Measurements from ENCODE around the gene TESK1.
"Not testable (repeated sequence)": the region's sequence is repeated elsewhere in the genome, so short reads cannot be mapped to it uniquely, and the experiment has no call there.

Gene TESK1

DNA sequence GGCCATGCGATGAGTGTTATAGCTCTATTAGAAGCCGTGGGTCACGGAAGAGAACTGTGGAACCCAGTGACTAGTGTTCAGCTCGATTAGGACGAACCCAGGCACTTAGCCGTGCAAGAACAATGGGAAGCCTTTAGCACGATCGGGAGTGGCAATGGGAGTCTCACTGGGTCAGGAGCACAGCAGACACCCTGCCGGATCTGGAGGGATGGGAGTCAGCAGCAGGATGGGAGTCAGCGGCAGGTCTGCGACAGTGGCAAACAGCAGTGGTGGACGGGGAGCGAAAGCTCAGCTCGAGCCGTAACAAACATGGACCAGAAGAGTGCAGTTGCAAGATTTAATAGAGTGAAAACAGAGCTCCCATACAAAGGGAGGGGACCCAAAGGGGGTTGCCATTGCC is 35.4 kb downstream of the TESK1 start:
- intact Hi-C loops (cut with DNase I) = not testable (repeated sequence)
- DNase-seq = peak in 1 of 10 donors; percentile 31

DNA sequence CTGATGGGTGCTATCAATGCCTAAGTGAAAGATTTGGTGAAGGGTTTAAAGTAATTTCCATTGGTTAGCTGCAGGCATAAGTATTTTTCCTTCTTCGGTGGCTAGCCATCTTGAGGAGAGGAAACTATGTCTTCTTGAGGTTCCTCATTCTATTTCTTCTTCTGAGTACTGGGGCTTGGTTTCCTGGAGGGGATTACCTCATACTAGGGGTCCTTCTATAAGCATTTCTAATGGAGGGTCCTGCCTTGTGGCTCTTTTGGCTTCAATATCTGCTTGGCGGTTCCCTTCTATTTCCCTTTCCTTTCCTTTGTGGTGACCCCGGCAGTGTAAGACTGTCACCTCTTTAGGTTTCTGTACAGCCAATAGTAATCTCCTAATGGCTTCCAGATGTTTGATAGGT is 36.4 kb downstream of the TESK1 start:
- intact Hi-C loops (cut with DNase I) = not testable (repeated sequence)

DNA sequence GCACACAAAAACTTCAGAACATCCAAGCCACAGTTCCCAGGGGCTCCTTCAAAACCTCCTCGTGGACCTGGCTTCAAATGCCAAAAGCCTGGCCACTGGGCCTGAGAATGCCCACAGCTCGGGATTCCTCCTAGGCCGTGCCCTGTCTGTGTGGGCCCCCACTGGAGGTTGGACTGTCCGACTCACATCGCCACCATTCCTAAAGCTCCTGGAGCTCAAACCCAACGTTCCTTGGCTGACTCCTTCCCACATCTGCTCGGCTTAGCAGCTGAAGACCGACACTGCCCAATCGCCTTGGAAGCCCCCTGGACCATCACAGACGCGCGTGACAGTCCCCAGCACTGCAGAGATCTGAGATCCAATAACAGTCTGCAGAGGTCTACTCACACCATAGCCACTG is 38.0 kb downstream of the TESK1 start:
- intact Hi-C loops (cut with DNase I) = no loop called here
- peak in 1 of 10 donors; percentile 41 for DNase-seq

More for the DNA sequence above, 36.4 kb downstream of the TESK1 start:
- DNase-seq = not testable (repeated sequence)

DNA sequence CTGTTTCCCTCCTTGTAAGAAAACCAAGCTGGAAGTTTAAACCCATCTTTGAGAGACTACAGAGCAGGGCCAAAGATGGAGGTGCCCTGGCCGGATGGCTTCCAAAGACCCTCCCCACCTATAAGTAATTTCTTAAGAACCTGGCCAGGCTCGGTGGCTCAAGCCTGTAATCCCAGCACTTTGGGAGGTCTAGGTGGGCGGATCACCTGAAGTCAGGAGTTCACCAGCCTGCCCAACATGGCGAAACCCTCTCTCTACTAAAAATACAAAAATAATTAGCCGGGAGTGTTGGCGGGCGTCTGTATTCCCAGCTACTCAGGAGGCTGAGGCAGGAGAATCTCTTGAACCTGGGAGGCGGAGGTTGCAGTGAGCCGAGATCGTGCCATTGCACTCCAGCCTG is 40.7 kb downstream of the TESK1 start:
- not testable (repeated sequence) for DNase-seq
- intact Hi-C loops (cut with DNase I) = loop anchor here (2.0 kb wide), 1 partner anchor 41 kb away; the partner anchor contains the start of gene TESK1

DNA sequence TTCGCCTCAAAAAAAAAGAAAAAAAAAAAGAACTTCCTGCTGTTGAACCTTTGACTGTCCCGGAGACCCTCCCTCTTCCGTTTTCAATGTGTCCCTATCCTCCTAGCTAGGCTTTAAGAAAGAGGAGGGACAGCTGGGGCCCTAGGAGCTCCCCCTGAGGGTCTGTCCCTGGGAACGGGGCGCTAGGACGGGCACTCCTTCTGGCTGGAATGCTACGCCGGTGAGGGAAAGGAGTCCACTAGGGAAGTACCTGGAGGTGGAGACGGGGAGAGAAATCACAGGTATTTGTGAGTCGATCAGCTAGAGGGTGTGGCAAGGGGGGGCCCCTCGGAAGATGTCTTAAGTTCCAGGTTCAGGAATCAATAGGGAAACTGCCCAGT is 41.1 kb downstream of the TESK1 start:
- peak in 3 of 10 donors; percentile 10 to 85 (median 20) for DNase-seq
- intact Hi-C loops (cut with DNase I) = loop anchor here (2.0 kb wide), 1 partner anchor 41 kb away; the partner anchor contains the start of gene TESK1

DNA sequence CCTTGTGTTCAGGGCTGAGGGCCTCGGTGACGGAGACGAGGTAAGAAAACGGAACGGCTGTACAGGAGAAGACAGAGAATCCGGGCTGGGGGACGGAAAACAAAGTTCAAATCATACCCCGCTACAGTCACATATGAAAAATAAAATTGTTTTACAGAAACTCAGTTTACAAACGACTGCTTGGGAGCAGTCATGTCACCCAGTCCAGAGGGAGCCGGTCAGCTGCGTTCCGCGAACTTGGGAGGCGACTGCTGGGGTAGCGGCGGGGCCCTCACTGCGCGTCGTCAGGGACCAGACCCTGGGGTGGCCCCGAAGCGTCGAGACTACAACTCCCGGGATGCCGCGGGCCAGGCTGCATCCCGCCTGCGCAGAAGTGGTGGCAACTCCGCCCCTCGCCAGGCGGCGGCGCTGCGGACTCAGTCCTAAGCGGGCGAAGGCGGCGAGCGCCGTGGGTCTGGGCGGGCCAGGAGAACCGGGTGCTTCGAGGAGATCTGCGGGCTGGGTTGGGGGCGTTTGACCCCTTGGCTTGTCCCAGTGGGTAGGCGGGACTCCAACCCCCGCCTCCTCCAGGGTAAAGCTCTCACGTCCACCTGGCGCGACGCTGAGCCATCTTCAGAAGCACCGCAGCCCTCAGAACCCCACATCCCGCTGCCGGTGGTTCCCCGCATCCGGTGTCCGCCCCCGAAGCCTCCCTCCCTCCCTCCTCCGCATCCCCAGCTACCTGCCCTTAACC is 41.6 kb downstream of the TESK1 start:
- intact Hi-C loops (cut with DNase I) = loop anchor here (2.0 kb wide), 1 partner anchor 42 kb away; the partner anchor contains the start of gene TESK1

DNA sequence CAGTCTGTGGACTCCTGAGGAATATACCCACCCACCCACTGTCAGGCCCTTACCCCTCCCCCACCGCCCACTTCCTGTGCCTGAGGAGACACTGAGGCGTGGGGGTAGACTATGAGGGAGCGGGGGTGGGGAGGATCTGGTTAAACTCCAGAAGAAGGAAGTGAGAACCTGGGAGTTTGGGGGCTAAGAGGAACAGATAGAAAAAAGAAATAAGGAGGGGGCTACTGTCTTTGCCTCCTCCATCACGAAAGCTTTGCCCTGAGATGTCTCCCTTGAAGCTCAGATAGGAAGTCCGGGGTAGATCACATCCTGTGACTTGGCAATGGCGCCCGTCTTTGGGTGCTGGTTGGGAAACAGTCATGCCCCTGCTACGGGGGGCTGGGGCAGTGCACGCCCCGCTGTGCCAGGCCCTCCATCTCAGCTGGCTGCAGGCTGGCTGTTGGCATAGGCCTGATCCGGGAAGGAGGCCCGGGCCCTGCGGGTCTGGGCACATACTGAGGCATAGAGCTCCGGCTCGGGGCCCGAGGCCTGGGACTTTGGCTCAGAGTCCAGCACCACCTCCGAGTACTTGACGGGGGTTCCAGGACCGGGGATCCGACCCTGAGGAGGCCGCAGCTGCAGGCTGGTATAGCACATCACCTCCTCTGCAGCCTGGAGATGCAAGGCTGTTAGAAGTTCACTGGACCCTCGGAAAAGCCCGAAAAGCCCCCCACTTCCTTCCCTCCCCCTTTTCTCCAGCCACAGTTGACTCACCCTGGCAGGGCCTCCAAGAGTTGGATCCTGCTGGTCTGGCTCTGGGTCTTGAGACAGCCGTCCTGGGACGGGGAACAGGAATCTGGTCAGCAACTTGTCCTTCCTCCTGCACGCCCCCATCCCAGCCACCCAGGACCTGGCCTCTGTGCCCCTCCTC is 44.6 kb downstream of the TESK1 start:
- DNase-seq = peak in 2 of 10 donors; percentile 80 to 82
- intact Hi-C loops (cut with DNase I) = loop anchor here (10.0 kb wide), 1 partner anchor 155 kb away; the partner anchor contains the start of gene RUSC2

More for the DNA sequence above, 41.6 kb downstream of the TESK1 start:
- DNase-seq = peak; percentile 86 to 99 (median 92)

DNA sequence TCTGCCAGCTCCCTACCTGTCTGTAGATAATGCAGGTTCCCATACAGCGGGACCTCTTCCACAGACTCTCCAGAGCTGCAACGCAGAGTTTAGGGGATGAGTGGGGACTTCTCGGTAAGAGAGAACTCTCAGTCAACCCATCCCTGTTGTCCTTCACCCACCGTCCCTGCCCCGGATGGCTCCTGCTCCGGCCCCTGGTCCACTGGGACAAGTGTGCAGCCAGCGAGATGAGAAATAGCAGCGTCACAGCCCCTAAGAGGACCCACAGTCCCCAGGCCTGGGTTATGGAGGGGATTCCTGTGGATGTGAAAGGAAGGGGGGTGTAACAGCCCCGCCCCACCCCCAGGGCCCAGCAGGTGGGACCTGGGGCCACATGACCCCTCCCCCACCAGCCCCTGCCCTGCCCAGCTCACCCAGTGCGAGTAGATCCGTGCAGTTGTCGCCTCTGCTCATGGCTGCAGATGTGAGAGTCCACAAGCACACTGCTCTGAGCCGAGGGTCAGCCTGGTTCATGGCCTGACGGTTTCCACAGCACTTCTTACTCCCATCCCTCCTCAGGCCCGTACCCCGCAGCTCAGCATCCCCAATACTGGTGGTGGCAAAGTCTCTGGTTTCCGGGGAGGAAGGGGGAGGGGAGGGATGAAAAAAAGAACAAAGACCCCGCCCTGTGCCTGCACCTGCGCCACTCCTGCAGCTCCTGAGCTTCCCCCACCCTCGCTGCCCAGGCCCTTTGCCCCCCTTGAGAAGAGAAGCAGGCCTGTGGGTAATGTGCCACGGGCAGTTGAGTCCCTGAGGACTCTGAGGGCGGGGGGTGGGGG is 45.5 kb downstream of the TESK1 start, which contains the start of gene SIT1:
SIT1 (minus strand) TSS at position 591 of the 818 bp plus-strand sequence; CDS start at position 513, 78 bp downstream.
- intact Hi-C loops (cut with DNase I) = loop anchor here (10.0 kb wide), 1 partner anchor 156 kb away; the partner anchor contains the start of gene RUSC2
- peak in 1 of 10 donors; percentile 52 for DNase-seq

DNA sequence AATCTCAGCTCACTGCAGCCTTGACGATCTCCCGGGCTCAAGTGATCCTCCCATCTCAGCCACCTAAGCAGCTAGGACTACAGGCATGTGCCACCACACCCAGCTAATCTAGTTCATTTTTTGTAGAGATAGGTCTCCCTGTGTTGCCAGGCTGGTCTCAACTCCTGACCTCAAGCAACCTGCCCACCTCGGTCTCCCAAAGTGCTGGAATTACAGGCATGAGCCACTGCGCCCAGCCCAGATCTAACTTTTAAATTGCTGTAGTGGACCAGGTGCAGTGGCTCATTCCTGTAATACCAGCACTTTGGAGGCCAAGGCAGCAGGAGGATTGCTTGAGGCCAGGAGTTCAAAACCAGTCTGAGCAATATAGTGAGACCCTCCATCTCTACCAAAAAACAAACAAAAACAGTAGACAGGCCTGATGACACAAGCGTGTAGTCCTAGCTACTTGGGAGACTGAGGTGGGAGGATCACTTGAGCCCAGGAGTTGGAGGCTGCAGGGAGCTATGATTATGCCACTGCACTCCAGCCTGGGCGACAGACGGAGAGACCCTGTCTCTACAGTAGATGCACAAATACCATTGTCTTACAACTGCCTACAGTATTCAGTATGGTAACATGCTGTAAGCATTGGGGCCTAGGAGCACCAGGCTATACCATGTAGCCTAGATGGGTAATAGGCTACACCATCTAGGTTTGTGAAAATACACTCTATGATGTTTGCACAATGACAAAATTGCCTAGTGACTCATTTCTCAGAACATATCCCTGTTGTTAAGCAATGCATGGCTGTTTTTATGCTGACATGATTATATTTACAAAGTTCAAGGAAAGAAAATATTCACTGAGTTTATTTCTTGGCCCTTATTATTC is 47.1 kb downstream of the TESK1 start:
- intact Hi-C loops (cut with DNase I) = loop anchor here (10.0 kb wide), 1 partner anchor 157 kb away; the partner anchor contains the start of gene RUSC2
- DNase-seq = peak in 1 of 10 donors; percentile 29

DNA sequence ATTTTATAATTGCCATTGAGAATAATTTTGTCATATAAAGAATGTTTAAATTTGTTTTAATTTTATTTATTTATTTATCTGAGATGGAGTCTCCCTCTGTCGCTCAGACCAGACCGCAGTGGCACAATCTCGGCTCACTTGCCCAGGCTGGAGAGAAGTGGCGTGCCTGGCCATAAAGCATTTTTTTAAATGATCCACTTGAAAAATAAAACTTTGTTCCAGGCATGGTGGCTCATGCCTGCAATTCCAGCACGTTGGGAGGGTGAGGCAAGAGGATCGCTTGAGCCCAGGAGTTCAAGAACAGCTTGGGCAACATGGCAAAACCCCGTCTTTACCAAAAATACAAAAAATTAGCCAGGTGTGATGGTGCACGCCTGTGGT is 47.8 kb downstream of the TESK1 start:
- intact Hi-C loops (cut with DNase I) = loop anchor here (10.0 kb wide), 1 partner anchor 158 kb away; the partner anchor contains the start of gene RUSC2
- peak in 1 of 10 donors; percentile 28 for DNase-seq

DNA sequence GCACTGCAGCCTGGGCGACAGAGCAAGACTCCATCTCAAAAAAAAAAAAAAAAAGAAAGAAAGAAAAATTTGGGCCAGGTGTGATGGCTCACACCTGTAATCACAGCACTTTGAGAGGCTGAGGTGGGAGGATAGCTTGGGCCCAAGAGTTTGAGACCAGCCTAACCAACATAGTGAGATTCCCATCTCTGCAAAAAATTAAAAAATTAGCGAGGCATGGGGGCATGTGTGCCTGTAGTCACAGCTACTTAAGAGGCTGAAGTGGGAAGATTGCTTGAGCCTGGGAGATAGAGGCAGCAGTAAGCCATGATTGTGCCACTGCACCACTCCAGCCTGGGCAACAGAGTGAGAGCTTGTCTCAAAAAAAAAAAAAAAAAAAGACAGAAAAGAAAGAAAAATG is 48.5 kb downstream of the TESK1 start:
- DNase-seq = peak in 1 of 10 donors; percentile 8
- intact Hi-C loops (cut with DNase I) = loop anchor here (10.0 kb wide), 1 partner anchor 159 kb away; the partner anchor contains the start of gene RUSC2

DNA sequence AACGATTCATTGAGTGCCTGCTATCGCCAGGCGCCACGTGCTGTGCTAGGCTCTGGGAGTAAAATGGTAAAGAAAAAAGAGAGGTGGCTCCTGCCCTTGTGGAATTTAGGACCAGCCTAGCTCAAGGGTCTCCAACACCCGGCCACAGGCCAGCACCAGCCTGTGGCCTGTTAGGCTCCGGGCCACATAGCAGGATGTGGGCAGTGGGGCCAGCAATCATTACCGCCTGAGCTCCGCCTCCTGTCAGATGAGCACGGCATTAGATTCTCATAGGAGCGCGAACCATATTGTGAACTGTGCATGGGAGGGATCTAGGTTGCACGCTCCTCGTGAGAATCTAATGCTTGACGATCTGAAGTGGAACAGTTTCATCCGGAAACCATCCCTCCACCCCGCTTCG is 51.3 kb downstream of the TESK1 start:
- intact Hi-C loops (cut with DNase I) = loop anchor here (2.0 to 10.0 kb wide), 4 partner anchors 41 to 162 kb away; partner anchors contain the start of genes CREB3, RUSC2, SPAG8 and TLN1
- DNase-seq = peak in 1 of 10 donors; percentile 43

DNA sequence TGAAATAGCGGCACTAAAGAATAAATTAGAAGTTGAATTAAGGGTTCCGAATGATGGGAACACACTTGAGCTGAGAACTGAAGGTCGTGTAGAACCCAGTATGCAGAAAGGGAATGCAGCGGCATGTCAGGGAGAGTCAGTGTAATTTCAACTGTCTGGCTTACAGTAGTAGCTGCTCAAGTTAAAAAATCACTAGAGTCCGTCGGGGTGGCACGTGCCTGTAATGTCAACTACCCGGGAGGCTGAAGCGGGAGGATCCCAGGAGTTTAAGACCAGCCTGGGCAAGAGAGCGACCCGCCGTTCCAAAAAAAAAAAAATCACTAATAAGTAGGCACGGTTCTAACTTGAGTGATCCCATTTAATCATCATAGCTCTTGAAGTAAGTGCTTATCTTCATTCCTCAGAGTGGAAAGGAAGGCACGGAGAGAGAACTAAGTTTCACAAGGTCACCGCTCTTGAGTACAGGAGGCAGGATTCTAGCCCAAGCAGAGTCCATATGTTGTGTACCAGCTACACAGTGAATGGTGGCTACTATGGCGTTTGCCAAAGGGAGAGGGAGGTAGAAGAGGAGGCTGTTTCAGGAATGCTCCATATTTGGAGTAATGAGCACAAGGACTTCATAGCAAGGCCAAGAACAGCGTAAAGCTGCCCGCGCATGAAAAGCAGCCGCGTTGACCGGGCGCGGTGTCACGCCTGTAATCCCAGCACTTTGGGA is 51.9 kb downstream of the TESK1 start:
- peak in 2 of 10 donors; percentile 28 to 32 for DNase-seq
- intact Hi-C loops (cut with DNase I) = loop anchor here (2.0 to 10.0 kb wide), 4 partner anchors 40 to 162 kb away; partner anchors contain the start of genes CREB3, RUSC2, SPAG8 and TLN1

DNA sequence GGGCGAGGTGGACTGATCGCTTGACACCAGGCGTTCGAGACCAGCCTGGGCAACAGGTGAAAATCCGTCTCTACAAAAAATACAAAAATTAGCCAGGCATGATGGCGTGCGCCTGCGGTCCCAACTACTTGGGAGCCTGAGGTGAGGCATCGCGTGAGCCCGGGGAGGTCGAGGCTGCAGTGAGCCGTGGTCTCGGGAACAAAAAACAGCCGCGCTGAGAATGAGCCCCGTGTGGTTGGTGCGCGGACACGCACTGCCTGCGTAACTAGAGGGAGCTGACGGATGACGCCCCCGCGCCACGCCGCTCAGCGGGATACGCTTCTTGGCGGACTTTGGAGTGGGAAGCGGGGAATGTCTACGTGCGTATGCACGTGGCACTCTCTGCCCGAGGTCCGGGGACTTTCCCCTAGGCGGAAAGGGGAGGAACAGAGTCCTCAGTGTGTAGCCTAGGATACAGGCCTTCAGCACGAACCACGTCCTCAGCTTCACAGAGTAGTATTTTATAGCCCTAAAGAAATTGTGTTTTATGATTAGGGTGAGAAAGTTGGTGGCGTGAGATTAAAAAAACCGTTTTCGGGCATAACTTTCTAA is 52.6 kb downstream of the TESK1 start, which contains the start of gene RMRP:
RMRP (minus strand) TSS at position 474 of the 591 bp plus-strand sequence.
- intact Hi-C loops (cut with DNase I) = loop anchor here (2.0 to 10.0 kb wide), 4 partner anchors 40 to 163 kb away; partner anchors contain the start of genes CREB3, RUSC2, SPAG8 and TLN1
- DNase-seq = peak; percentile 88 to 100 (median 98)

DNA sequence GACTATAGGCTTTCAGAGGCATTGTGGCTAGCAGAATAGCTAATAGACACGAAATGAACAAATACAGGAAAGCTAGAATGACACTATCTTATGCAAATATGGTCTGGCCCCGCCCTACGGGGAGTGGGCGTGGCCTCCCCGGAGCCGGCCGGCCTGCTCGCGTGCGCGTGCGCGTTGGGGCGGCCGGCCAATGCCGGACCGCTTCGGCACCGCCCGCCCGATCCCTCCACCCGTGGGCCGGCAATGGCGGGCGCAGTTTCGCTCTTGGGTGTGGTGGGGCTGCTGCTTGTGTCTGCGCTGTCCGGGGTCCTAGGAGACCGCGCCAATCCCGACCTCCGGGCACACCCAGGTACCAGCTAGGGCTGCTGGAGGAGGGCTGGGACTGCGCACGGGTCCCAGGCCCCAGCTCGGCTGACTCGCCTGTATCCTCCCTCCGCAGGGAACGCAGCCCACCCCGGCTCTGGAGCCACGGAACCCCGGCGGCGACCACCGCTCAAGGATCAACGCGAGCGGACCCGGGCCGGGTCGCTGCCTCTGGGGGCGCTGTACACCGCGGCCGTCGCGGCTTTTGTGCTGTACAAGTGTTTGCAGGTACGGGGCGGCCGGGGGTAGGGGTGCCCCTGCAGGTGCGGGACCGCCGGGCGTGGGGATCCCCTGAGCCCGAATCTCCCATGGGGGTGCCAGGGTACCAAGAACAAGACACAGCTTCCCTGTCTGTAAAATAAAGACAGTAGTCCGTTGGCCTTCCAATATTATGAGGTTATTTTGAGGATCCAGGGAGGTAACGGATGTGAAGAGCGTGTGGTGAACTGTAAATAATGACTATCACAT is 53.3 kb downstream of the TESK1 start, which contains the start of gene CCDC107:
CCDC107 (plus strand) TSS at position 156 of the 831 bp plus-strand sequence; CDS start at position 244, 88 bp downstream.
- intact Hi-C loops (cut with DNase I) = loop anchor here (5.0 to 10.0 kb wide), 3 partner anchors 39 to 164 kb away; partner anchors contain the start of genes RUSC2 and SPAG8
- peak; percentile 70 to 98 (median 81) for DNase-seq

DNA sequence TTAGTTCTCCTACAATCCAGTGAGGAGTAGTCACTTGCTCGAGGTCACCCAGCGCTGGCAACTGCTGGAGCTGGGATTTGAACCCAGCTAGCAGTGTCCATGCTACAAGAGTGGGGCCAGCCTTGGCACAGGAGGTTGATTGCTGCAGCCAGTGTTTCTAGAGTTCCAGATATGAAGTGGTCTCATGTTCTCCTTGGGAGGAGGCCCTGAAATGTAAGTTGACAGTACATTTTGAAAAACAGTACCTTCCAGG is 53.8 kb downstream of the TESK1 start:
- peak in 3 of 10 donors; percentile 41 to 88 (median 83) for DNase-seq
- intact Hi-C loops (cut with DNase I) = loop anchor here (5.0 to 10.0 kb wide), 3 partner anchors 38 to 164 kb away; partner anchors contain the start of genes RUSC2 and SPAG8

All from posterior cingulate gyrus (tissue), 11 donors.